HG02759 (cell line): ENCODE measurements around the gene EIF2AK3.
A peak's percentile ranks its signal among the peaks of the same experiment; 100 is the strongest.
"Not testable (repeated sequence)": the region's sequence is repeated elsewhere in the genome, so short reads cannot be mapped to it uniquely, and the experiment has no call there.

ENCODE experiments used
- ATAC-seq: cut with Tn5 transposase; IDR thresholded peaks from one replicate; pipeline ENCODE4 v1.9.1; 2021; ENCODE audit warnings: mild to moderate bottlenecking, moderate library complexity; ENCODE audit not compliant: unreplicated experiment

Gene EIF2AK3

GRCh38 chr2:88637464-88637863 lies 10.2 kb upstream of the EIF2AK3 start:
- no peak for ATAC-seq

GRCh38 chr2:88636026-88636425 lies 8.8 kb upstream of the EIF2AK3 start:
- no peak for ATAC-seq

- ATAC-seq, result no peak
Observed at GRCh38 chr2:88632569-88632968, 5.3 kb upstream of the EIF2AK3 start.

- ATAC-seq, result no peak
Observed at GRCh38 chr2:88628571-88628939, 1.3 kb upstream of the EIF2AK3 start.

GRCh38 chr2:88627856-88628570 lies 749 bp upstream of the EIF2AK3 start:
- ATAC-seq, result peak; percentile 37

- peak; percentile 2 for ATAC-seq
Observed at GRCh38 chr2:88626171-88627054, 851 bp downstream of the EIF2AK3 start.

- no peak for ATAC-seq
Observed at GRCh38 chr2:88624477-88624876, 2.8 kb downstream of the EIF2AK3 start.

GRCh38 chr2:88623831-88624465 lies 3.3 kb downstream of the EIF2AK3 start:
- ATAC-seq, result not testable (repeated sequence)

- ATAC-seq, result no peak
Observed at GRCh38 chr2:88622307-88622706, 5.0 kb downstream of the EIF2AK3 start.

GRCh38 chr2:88621432-88621831 lies 5.8 kb downstream of the EIF2AK3 start:
- no peak for ATAC-seq

- no peak for ATAC-seq
Observed at GRCh38 chr2:88620015-88620414, 7.2 kb downstream of the EIF2AK3 start.

GRCh38 chr2:88615822-88616221 lies 11.4 kb downstream of the EIF2AK3 start:
- peak; percentile 56 for ATAC-seq

GRCh38 chr2:88614497-88615157 lies 12.6 kb downstream of the EIF2AK3 start:
- peak; percentile 82 for ATAC-seq

- no peak for ATAC-seq
Observed at GRCh38 chr2:88613921-88614320, 13.3 kb downstream of the EIF2AK3 start.

- peak; percentile 32 for ATAC-seq
Observed at GRCh38 chr2:88608184-88608583, 19.1 kb downstream of the EIF2AK3 start.

GRCh38 chr2:88607416-88607815 lies 19.8 kb downstream of the EIF2AK3 start:
- ATAC-seq, result no peak

GRCh38 chr2:88606371-88607030 lies 20.8 kb downstream of the EIF2AK3 start:
- peak; percentile 89 for ATAC-seq

GRCh38 chr2:88603146-88603545 lies 24.1 kb downstream of the EIF2AK3 start:
- ATAC-seq, result no peak

GRCh38 chr2:88602022-88602421 lies 25.2 kb downstream of the EIF2AK3 start:
- ATAC-seq, result no peak

- ATAC-seq, result no peak
Observed at GRCh38 chr2:88601286-88601685, 26.0 kb downstream of the EIF2AK3 start.

GRCh38 chr2:88600038-88600465 lies 27.2 kb downstream of the EIF2AK3 start:
- peak; percentile 99 for ATAC-seq
